T-helper 1 cell (primary cell): Measurements from ENCODE around the gene BRAT1.

Experiments used
- DNase-seq, 5 donors: peaks; one replicate each; pipeline ENCODE4 v3.0.0-alpha.2; 2012 to 2020

The BRAT1 gene

DNA sequence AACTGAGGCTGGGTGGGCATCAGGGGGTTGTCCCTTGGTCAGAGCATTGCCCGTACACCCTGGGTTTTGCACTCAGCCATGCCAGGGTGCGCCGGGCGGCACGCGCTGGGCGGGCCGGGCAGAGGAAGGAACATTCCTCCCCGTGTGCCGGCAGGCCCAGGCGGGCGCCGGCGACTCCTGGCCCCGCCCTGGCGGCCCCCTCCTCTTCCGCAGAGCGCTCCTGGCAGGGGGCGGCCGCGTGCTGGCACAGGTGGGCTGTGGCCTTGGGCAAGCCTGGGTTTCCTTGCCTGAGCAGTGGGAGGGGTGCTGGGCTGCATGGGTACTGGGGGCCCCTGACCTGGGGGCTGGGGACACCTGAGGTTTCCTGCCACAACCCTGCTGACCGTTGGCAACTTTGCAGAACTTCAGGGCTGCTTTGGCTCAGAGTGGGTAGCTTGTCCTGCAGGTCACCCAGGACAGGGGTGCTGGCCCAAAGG lies 31.8 kb downstream of the BRAT1 start:
- no peak for DNase-seq

DNA sequence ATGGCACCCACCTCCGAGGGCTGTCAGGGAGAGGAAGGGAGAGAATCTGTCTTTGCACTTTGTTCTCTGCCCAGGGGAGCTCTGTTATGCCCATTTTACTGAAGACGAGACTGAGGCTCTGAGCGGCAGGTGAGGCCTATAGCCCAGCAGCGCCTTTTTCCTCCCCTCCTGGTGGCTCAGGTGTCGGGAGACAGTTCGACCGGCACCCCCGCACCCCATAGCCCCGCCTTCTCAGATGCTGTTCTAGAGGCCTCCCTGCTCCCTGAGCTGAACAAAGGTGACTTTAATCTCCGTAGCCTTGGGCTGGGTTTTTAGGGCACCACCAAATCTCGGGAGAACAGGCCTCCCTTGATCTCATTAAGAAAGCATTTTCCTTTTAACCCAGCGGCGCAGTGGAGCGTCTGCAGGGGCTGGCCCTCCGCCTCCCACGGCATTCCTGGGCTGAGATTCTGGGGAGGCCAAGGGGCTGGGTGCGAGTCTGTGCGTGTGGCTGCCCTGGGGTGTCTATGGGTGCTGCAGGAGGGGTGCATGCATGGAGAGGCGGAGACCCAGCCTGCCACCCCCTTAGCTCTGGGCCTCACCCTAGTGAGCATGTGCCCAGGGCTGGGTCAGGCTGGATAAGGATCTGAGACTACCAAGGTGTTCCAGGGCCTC lies 32.4 kb downstream of the BRAT1 start:
- peak in 1 of 5 donors; percentile 54 for DNase-seq

DNA sequence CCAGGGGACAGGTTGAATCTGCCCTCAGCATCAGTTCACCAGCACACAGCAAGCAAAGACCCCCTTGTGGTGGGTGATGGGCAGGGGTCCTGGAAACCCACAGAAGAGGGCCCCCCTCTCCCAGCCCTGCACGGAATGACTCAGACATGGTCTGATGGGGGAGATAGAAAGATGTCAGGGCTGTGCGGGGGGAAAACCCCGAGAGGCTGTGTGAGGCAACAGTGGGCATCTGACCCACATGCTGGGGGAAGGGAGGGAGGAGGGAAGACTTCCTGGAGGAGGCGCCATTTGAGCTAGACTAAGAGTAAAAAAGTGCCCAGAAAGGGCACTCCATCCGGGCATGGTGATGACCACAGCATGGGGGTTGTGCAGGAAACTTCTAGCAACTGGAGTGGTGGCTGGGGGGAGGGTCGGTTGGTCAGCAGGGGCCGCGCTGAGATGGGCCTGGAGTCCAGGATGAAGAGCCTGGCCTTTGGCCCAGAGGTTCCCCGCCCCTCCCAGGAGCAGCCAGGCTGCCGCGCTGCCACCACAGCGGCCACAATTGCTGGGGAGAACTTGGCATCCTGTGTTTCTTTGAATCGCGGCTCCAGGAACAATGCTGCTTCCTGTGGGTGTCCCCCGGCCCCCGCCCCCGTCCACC lies 33.3 kb downstream of the BRAT1 start:
- DNase-seq: peak; percentile 40 to 90 (median 59)

DNA sequence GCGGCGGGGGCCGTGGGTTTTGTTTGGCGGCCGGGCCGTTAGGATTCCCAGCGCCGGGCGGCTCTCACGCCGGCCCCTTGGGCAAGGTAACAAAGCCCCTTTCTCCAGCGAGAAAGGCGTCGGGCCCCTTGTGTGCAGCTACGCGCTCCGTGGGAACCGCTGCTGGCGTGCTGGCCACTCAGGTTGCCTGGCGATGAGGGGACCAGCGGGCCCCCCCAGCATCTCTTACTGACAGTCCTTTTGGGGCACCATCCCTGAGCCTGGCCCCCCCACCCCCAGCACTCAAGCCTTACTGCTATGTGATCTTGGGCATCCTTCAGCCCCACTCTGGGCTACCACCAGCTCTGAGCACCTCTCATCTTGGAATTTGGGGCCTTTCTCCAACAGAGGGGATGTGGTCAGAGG lies 34.0 kb downstream of the BRAT1 start:
- no peak for DNase-seq

DNA sequence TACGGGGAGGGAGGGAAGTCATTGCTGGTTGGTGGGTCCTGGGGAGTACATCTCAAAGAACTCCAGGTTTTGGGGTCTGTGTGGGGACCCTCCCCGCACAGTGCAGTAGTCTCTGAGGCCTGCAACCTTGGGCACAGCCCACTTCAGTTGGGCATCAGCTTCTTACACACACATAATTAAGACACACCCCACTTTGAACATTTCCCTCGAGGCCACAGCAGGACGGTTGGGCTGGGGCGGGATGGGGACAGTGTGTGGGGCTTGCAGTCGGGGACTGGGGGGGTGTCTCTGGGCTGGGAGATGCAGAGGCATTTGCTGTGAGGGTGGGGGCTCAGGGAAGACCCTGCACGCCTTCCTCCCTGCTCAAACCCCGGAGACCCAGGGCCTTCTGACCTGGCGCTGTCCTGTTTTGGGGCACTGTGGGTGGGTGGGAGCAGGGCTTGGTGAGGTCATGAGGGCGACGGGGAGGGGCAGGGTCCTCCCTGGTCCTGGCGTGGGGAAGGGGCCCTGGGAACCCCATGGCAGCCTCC lies 34.5 kb downstream of the BRAT1 start:
- DNase-seq: peak in 1 of 5 donors; percentile 54

DNA sequence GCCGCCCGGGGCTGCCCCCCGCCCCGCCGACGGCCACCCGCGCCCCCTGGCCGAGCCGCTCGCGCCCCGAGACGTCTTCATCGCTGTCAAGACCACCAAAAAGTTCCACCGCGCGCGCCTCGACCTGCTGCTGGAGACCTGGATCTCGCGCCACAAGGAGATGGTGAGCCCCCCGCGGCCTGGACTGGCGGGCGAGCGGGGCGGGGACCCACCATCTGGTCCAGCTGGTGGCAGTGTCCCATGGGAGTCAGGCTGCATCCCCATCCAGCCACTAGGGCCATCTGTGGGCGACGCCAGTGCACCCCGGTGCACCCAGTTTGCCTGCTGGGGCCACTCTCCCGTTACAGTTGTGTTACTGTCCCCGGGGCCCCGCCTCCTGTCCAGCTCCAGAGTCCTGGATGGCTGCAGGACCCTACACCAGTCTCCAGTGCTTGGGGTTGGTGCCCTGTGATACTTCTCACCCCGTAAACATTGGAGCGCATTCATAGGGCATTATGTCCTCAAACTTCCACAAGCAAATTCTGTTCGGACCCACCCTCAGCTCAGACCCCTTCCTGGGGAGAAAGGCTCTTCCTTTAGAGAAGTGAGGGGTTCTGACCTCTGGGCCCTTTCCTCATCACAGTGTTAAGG lies 35.1 kb downstream of the BRAT1 start:
- peak in 1 of 5 donors; percentile 60 for DNase-seq

DNA sequence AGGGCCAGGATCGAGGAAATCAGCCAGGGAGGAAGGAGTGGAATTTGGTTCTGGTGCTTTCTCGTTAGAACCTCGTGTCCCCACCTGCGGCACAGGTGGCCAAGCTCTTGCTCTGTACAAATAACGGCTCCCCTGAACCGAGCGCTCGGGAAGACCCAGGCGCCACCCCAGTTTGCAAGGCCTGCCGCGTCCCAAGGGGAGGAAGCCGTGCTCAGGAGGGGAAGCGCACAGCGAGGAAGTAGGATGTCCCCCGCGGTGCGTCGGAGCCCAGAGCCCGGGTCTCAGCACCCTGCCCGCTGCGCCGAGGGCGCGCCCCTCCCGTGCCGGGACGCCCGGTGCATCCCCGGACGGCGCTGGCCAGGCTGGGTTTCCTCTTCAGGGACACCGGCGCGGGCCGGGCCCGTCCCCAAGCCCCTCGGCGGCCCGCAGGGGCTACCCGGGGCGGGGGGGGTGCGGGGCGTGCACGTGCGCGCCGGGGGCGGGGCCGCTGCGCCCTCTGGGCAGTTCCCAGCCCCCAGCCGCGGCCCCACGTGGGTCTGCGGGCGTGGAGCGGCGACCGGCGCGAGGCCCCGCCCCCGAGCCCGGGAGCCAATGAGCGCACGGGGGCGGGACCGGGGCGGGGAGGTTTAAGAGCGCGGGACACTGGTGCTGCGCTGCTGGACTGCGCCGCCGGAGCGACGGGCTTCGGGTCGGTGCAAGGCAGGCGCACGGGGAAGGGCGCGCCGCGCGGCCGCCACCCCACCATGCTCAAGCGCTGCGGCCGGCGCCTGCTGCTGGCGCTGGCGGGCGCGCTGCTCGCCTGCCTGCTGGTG lies 36.0 kb downstream of the BRAT1 start, which contains the start of gene LFNG:
TSS of gene LFNG (plus strand) at position 656 of the 812 bp plus-strand sequence. CDS start at position 744, 88 bp downstream.
- DNase-seq: peak; percentile 74 to 92 (median 78)

DNA sequence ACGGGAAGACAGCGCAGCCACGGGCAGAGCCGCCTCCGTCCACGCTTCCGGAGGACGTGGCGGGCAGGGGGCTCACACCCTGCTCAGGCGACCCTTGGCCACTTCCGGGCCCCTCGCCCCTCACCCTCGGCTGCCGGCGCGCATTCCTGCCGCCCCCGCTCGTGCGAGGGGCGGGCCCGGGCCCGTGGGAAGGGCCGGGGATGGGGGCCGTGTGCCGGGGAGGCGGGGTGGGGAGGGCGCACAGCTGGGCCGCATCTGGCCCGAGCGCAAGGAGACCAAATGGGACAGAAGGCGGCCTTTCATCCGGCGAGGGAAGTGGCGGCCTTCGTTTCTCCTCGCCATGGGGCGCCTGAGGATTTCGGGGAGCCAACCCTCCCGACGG lies 36.6 kb downstream of the BRAT1 start:
- no peak for DNase-seq

DNA sequence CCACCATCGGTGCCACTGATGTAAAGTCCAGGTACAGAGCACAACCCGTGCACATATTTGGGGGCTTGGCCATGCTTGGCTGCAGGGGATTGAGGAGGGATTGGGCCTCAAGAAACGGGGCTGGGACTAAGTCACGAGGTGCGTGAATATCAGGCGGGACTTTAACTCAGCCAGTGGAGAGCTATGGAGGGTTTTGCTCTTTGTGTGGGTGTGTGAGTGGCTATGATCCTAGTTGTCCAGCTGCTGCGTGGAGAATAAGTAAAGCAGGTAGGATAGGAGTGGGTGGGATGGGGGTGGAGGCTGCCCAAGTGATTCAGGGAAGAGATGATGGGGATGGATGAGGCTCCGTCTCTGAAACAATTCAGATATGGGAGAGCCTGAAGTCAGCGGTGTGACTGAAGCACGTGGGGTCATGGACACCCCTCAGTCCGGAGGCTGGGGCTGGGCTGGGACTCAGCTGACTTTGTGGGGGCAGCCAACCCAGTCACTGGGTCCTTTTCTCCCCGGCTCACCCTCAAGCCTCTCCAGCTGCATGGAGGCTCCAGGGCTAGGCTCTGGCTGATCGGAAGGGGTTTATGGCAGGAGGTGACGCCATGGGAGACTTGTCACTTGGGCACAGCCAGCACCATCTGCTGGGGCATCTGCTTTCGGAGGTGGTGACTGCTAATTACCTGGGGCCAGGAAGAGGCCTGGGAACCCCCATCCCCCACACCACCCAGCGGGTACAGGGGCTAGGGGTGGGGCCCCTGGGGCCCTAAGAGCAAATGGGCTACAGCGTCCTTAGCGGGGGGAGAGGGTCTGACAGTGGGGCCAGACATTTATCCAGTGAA lies 37.4 kb downstream of the BRAT1 start:
- no peak for DNase-seq

DNA sequence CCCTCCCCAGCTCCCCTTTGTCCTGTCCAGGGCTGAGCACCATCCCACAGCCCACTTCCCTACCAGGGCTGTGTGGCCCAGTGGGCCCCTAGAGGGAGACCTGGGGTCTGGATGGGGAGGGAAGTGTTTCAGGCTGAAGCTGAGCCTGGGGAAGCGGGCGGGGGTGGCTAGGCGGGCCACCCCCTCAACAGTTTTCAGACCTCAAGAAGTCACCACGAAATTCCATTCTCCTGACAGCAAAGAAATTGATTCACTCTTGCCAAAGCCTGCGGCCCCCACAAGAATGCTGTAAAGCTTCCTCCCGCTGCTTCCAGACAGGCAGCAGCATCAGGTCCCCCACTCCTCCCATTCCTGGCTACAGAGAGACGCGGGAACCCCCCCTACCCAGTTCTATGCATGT lies 38.3 kb downstream of the BRAT1 start:
- no peak for DNase-seq

DNA sequence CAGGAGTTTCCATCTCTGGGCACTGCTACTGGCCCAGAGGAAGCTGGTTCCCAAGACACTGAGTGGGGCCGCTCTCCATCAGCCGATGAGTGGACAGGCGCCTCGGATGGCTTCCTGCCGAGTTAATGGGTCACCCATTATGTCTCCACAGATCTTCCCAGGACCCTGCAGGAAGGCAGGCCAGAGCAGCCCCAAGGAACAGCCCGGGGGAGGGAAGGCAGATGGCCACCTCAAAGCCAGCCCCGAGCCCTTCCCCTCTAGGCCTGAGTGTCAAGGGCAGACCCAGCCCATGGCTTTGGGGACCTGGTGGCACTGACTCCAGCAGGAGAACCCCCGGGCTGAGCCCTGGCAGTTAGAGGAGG lies 39.1 kb downstream of the BRAT1 start:
- DNase-seq: no peak

DNA sequence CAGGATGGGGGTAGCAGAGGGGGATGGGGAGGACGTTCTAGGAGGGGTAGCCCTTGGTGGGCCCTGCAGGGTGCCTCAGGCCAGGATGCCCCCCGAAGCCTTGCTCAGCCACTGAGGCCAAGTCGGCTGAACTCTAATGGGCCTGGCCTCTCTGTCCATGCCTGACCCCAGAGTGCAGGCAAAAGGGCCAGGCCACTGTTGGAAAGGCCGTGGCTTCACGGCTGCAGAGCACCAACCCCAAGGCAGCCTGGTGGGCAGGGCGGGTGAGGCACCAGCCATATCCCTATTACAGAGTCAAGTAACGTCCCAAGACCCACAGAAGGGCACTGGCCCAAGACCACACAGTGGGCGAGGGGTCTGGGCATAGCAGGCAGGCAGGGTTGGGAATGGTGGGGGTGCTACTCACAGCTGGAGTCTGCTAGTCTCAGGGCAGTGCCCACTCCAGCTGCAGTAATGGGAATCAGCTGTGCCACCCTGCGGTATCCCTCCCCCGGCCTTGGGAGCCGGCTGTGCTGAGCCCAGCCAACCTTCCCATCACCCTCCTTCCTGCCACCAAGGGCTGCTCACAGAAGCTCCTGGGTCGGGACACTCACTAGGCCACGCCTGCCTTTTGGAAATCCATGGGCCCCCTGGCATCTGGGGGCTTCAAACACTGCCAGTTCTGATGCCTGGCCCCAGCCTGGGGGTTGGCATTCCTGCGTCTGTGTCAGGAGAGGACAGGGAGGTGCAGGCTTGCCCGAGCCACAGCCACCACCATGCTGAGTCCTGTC lies 39.7 kb downstream of the BRAT1 start:
- no peak for DNase-seq

DNA sequence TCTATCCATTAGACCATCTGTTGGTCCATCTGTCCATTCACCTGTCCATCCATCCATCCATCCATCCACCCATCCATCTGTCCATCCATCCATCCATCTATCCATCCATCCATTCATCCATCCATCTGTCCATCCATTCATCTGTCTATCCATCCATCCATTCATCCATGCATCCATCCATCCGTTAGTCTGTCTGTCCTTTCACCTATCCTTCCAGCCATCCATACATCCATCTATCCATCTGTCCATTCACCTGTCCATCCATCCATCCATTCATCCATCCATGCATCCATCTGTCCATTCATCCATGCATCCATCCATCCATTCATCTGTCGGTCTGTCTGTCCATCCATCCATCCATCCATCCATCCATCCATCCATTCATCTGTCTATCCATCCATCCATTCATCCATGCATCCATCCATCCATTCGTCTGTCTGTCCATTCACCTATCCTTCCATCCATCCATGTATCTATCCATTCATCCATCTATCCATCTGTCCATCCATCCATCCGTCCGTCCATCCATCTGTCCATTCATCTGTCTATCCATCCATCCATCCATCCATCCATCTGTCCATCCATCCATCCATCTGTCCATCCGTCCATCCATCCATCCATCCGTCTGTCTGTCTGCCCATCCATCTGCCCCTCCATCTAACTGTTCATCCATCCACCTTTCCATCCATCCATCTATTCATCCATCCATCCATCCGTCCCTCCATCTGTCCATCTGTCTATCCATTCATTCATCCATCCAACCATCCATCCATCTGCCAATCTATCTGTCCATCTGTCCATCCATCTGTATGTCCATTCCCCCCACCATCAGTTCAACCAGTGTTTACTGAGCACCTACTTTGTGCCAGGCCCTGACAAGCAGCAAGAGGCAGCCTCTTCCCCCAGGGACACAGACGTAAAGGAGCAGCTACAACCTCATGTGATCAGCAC lies 40.6 kb downstream of the BRAT1 start:
- no peak for DNase-seq

DNA sequence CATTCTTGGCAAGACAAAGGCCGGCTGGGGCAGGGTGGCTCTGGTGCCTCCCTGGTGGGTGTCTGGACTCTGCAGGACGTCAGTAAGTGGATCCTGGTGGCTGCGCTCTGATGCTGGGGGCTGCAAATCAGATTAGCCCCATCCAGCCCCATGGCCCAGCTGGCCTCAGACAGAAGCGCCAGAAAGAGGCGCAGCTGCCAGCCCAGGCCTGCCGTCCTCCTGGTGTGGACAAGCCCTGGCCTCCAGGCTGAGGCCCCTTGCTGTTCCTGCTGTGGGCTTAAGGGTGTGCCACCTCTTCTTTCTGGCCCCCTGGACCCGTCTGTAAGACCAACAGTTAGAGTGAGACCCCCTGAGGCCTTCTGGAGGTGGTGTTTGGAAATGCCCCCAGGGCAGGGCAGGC lies 41.6 kb downstream of the BRAT1 start:
- no peak for DNase-seq

DNA sequence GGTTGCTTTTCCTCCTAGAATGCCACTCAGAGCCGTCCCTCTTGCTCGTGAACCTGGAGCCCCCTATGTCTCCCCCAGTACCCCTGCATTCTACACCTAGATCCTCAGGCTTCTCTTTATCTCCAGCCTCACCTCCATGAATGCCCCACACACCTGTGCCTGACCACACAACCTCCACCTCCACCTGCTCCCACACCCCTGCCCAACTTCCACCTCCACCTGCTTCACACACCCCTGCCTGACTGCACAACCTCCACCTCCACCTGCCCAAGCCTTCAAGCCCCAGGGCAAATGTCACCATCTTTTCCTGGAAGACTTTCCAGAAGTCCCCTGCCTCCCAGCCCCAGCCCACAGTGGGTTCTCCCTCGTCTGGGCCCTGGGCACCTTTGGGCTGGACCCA lies 42.6 kb downstream of the BRAT1 start:
- no peak for DNase-seq

DNA sequence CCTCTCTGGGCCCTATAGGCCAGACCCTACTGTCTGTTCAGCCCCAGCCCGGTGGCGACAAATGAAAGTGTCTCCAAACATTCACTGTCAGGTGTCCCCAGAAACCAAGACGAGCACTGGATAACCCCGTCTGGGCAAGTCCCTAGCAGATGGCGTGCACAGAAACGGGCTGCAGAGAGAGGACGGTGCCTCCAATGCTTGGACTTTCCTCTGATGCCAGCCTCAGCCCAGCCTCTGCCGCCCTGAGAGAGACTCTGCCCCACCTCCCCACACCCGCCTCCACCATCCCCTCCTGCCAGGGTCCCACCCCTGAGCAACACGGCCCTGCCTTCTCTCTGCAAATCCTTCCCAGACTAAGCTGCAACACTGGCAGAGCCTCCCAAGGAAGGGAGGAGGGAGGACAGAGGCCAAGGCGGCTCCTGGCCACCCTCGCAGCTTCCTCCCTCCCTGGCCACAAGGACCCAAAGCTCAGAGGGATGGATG lies 43.1 kb downstream of the BRAT1 start:
- DNase-seq: no peak

DNA sequence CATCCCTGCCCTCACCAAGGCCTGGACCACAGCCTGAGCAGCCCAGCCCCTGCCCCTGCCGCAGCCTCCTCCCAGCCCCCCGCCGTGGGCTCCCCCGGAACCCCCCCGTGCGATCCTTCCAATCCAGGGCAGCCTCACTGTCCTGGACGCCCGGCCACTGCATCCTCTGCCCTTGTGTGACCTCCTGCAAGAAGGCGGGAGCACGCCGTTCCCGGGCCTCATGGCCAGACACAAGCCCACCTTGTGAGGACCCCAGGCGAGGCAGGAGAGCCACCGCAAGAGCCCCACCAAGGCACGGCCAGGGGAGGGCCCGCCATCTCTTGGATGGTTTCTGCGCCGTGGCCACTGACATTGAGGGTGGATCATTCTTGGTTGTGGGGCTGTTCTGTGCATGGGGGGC lies 43.6 kb downstream of the BRAT1 start:
- no peak for DNase-seq

DNA sequence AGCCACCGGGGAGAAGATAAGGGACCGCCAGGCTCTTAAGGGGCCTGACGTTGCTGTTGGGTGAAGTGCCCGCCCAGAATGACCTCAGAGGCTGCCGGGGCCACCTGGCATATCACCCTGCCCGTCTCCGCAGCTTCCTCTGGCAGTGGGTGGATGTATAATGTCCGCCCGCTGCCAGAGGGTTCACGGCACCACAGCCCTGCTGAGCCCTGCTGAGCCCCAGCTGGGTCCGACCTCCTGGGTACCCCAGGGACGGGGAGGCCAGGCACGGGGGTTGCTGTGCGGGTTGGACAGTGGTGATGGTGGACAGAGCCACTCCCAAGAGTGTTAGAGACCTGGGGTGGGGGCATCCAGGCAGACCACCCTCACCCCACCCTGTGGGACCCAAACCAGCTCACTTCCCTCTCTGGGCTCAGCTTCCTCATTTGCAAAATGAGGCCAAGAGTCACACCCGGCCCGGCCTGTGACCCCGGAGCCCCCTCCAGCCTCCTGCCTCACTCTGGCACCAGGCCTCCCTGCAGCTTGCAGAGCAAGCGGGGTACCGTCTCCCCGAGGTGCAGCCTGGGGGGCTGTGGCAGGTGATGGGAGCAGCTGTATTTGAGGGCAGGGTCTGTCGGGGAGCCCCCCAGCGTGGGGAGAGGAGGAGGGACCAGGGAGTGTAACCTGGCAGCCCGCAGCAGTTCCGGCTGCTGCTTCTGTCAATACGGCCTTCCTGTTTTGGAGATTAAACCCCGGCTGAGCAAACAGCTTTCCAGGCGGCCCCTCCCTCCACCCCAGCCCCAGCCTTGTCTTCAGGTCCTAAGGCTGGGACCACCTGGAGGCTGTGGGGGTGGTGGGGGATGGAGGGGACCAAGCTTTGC lies 44.2 kb downstream of the BRAT1 start:
- peak in 3 of 5 donors; percentile 48 to 79 (median 52) for DNase-seq
